Endothelial cell of umbilical vein (primary cell): ENCODE results near the gene OSBPL6. TPM values are rescaled to one million over a fixed set of nuclear protein-coding genes. Genes with fewer than 3 reads are reported as not detected.
A peak's percentile ranks its signal among the peaks of the same experiment; 100 is the strongest.

ENCODE experiments used
- BruUV-seq: library from RNA; stranded (reverse); fragments of 400-500 nt; replicated peaks from 2 replicates; lab custom pipeline; 2021; lab: Mats Ljungman, UMichigan
- CTCF ChIA-PET: fragments of 300-600, 350-600 bp; sonication (Branson Sonifier 250); formaldehyde crosslinking; loops from one replicate; lab custom pipeline; 2021; ENCODE audit warnings: antibody characterized with exemption, inconsistent platforms; lab: Charles Lee
- POLR2A ChIA-PET: fragments of 300-600, 350-600 bp; sonication (Branson Sonifier 250); formaldehyde crosslinking; loops from one replicate; lab custom pipeline; 2021; ENCODE audit warnings: antibody characterized with exemption, inconsistent platforms; lab: Charles Lee
- DNase-seq: peaks from one replicate; pipeline ENCODE4 v3.0.0-alpha.2; 2011; ENCODE audit warnings: low read depth, low spot score
- FAIRE-seq: peaks from 2 replicates; lab custom pipeline; 2011; peaks lifted over from hg19 to GRCh38; lab: Jason Lieb, UNC
- H2AFZ ChIP-seq: 2 replicates; pipeline ENCODE4 v1.6.0; 2012; ENCODE audit warnings: low read depth, low read length, control low read depth, inconsistent platforms
- H3K27ac ChIP-seq: 2 replicates; pipeline ENCODE4 v1.5.1; 2011; ENCODE audit warnings: low read depth, mild to moderate bottlenecking, control low read depth, low read length, moderate library complexity; ENCODE audit not compliant: insufficient read depth
- H3K27me3 ChIP-seq, 2 experiments: 2 replicates each; pipeline versions ENCODE4 v1.6.0 to v1.6.1; 2011; ENCODE audit warnings: low read length in 2 of 2, mixed read lengths in 1 of 2; ENCODE audit not compliant: control insufficient read depth in 2 of 2, insufficient read depth in 2 of 2
- H3K36me3 ChIP-seq, 2 experiments: 2 replicates in 1 of 2; 3 replicates in 1 of 2; pipeline ENCODE4 v1.5.1; 2011; ENCODE audit warnings: low read length in 2 of 2, mild to moderate bottlenecking in 1 of 2, moderate library complexity in 1 of 2; ENCODE audit not compliant: control insufficient read depth in 2 of 2, insufficient read depth in 2 of 2; ENCODE audit errors: extremely low read depth in 1 of 2
- H3K4me1 ChIP-seq: 3 replicates; pipeline ENCODE4 v1.5.1; 2011; ENCODE audit warnings: mild to moderate bottlenecking, low read length; ENCODE audit not compliant: control insufficient read depth, insufficient read depth; ENCODE audit errors: extremely low read depth
- H3K4me2 ChIP-seq: 2 replicates; pipeline ENCODE4 v1.6.1; 2011; ENCODE audit warnings: low read length, control low read depth, mixed read lengths; ENCODE audit not compliant: insufficient read depth
- H3K4me3 ChIP-seq, 3 experiments: fragments of 200-600 bp in 1 of 3; sonication (generic), shearing (Covaris generic) in 1 of 3; replicated peaks in 1 of 3; 2 replicates each; pipeline ENCODE4 v1.5.1; 2011 to 2016; ENCODE audit warnings: control low read depth in 3 of 3, low read length in 3 of 3, mild to moderate bottlenecking in 2 of 3, inconsistent platforms in 1 of 3, low read depth in 1 of 3, moderate library complexity in 1 of 3; ENCODE audit not compliant: insufficient read depth in 1 of 3
- H3K79me2 ChIP-seq: 2 replicates; pipeline ENCODE4 v1.6.0; 2012; ENCODE audit warnings: low read length, inconsistent platforms; ENCODE audit not compliant: control insufficient read depth, insufficient read depth
- H3K9ac ChIP-seq: replicated peaks from 2 replicates; pipeline ENCODE3; 2011; ENCODE audit warnings: low read length, control low read depth; ENCODE audit not compliant: insufficient read depth; ENCODE audit errors: extremely low read depth
- H3K9me1 ChIP-seq: replicated peaks from 3 replicates; pipeline ENCODE4 v1.6.0; 2011; ENCODE audit warnings: mild to moderate bottlenecking, low read length; ENCODE audit not compliant: control insufficient read depth, insufficient read depth; ENCODE audit errors: extremely low read depth
- H3K9me3 ChIP-seq: replicated peaks from 2 replicates; pipeline ENCODE4 v1.5.1; 2012; ENCODE audit warnings: low read length, inconsistent platforms; ENCODE audit not compliant: control insufficient read depth, insufficient read depth
- H4K20me1 ChIP-seq: replicated peaks from 2 replicates; pipeline ENCODE3; 2011; ENCODE audit warnings: mild to moderate bottlenecking, low read length; ENCODE audit not compliant: control insufficient read depth, insufficient read depth; ENCODE audit errors: extremely low read depth
- GATA2 ChIP-seq: IDR thresholded peaks from 2 replicates; pipeline ENCODE4 v1.7.0; 2011; ENCODE audit warnings: low read depth, mild to moderate bottlenecking, moderate library complexity, mixed read lengths, low read length; ENCODE audit not compliant: insufficient read length, insufficient read depth
- JUN ChIP-seq: IDR thresholded peaks from 2 replicates; pipeline ENCODE4 v1.6.1; 2011; ENCODE audit warnings: borderline replicate concordance, low read depth; ENCODE audit not compliant: insufficient read length, insufficient read depth
- MYC ChIP-seq: IDR thresholded peaks from one replicate; pipeline ENCODE4 v1.6.1; 2011; ENCODE audit warnings: mild to moderate bottlenecking, low read depth, low read length
- dilution Hi-C: fragments of 300-500 bp; cut with MboI; formaldehyde crosslinking; loops from one replicate; pipeline ENCODE4 v1.15.0; 2019; ENCODE audit warnings: low sequenced_read_pairs; ENCODE audit not compliant: extremely low pct_ligation_motif_present
- intact Hi-C: fragments of 100-400 bp; cut with micrococcal nuclease; formaldehyde crosslinking; loops from one replicate; pipeline ENCODE4 v1.10.0; 2022
- polyA plus RNA-seq, 4 experiments: library from polyadenylated mRNA; depleted of rRNA in 3 of 4; stranded (reverse) in 3 of 4; unstranded in 1 of 4; fragments of >200 nt; gene quantifications; 2 replicates each; pipeline versions ENCODE4 v1.2.1 to v1.2.3, GENCODE V29; 2011 to 2012; ENCODE audit warnings: missing spikeins in 1 of 4
- total RNA-seq: library from RNA; stranded (reverse); gene quantifications from 2 replicates; pipeline ENCODE4 v1.2.3, GENCODE V29; 2021

Gene OSBPL6
- total and polyA plus RNA-seq, 2 donors (not counting 3 experiments of a cell fraction or from before 2014, with no cell fraction given): 1.5 to 2.3 TPM

DNA sequence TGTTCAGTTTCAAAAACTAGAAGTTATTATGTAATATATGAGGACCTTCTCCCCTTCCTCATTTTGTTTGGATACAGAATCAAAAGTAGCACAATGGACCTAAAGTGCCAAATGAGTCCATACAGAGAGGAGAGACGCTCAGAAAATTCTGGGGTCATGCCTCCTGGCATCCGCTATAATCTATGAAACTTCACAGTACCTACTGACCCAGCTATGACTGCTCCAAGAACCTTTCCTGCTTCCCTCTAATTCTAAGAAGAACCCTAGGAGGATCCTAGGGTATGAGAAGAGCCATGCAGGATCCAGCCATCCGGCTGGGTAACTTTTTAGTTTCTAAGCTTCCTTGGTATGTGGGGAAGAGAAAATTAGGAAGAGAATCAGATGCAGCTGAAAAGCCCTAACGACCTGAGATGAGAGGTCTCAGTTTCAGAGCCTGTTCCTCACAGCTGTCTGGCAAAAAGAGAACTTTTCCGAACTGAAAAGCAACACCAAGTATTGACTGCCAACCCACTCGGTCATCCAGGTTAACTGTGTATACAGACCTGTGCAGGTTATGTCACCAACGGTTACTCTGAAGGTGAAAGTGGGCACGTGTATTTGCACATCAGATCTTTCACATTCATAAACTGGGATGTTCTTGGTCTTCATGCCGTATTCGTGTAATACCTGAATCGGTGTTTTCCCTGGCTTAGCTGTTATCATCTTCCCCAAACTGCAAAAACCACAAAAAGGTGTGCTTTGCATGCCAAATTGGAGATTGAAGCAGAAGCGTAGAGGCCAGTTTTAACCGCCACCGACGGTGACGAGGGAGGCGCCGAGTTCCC, 255.6 kb downstream of the OSBPL6 start:
- CTCF ChIA-PET: interaction anchor here (0.8 to 1.7 kb wide), 3 partner anchors 18 to 442 kb away, joined by 3 to 22 read pairs (median 3); no protein-coding TSS in a partner anchor
- FAIRE-seq: no peak
- dilution Hi-C loops: loop anchor here (25.0 kb wide), 1 partner anchor 313 kb away; no protein-coding TSS in a partner anchor

DNA sequence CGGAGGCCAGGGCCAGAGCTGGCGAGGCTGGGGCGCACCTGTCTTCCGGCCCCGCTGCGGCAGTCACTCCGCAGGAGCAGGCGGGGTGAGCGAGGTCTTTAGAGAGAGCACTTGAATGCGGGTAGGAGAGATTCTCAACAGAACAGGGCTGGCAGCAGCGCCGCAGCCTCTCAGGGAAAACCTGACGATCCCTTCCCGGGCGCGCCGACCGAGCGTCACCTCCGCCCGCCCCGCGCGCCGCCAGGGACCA, 256.1 kb downstream of the OSBPL6 start:
- Histone ChIP-seq H3K9ac (peak overlapping the region; percentile 97), H2AFZ (peak overlapping the region; percentile 77), H3K27me3 (no peaks in the 10 kb centered on the region), H3K4me2 (peak overlapping the region; percentile 78), H4K20me1 (no peaks in the 10 kb centered on the region), H3K4me3 (peak overlapping the region; percentile 65 to 94 (median 75)), H3K4me1 (peaks cover 15% of the 10 kb centered on the region), H3K36me3 (peaks cover 4 to 14% of the 10 kb centered on the region in 2 experiments), H3K9me1 (no peaks in the 10 kb centered on the region), H3K9me3 (no peaks in the 10 kb centered on the region), H3K79me2 (peaks cover 23% of the 10 kb centered on the region), H3K27ac (peak overlapping the region; percentile 91)
- ChIA-PET CTCF (interaction anchor here (0.8 to 1.7 kb wide), 7 partner anchors 18 to 441 kb away, joined by 3 to 22 read pairs (median 3); partner anchors contain the start of gene RBM45), POLR2A (interaction anchor here (0.9 to 1.1 kb wide), 4 partner anchors 8 to 36 kb away, joined by 4 to 15 read pairs (median 8); partner anchors contain the start of gene PLEKHA3)
- intact Hi-C loops: loop anchor here (2.0 kb wide), 1 partner anchor 72 kb away; no protein-coding TSS in a partner anchor
- no peak for DNase-seq
- no TSS peak for BruUV-seq
- dilution Hi-C loops: no loop called here
- peak; percentile 73 for FAIRE-seq
- no peak for TF ChIP-seq JUN

More for the DNA sequence above, 255.6 kb downstream of the OSBPL6 start:
- Histone ChIP-seq H3K4me1 (peaks cover 15% of the 10 kb centered on the region), H3K4me3 (peak overlapping the region; percentile 65 to 94 (median 75)), H2AFZ (peak overlapping the region; percentile 77), H3K27me3 (no peaks in the 10 kb centered on the region), H3K9me1 (no peaks in the 10 kb centered on the region), H3K4me2 (peak overlapping the region; percentile 78), H3K79me2 (peaks cover 23% of the 10 kb centered on the region), H4K20me1 (no peaks in the 10 kb centered on the region), H3K9ac (peak overlapping the region; percentile 97), H3K36me3 (peaks cover 4 to 15% of the 10 kb centered on the region in 2 experiments), H3K27ac (peak overlapping the region; percentile 91), H3K9me3 (no peaks in the 10 kb centered on the region)
- no peak for TF ChIP-seq MYC
- no peak for TF ChIP-seq GATA2
- peak; percentile 10 for DNase-seq
- intact Hi-C loops: loop anchor here (2.0 kb wide), 1 partner anchor 73 kb away; no protein-coding TSS in a partner anchor
- TSS peak; percentile 39 for BruUV-seq
- POLR2A ChIA-PET: no interaction called here
